Stimulated activated CD4-positive, alpha-beta T cell treated with anti-CD3 and anti-CD28 coated beads, TNF-alpha, amount 100 ng/mL, for 4 hours (primary cell): ENCODE measurements around the gene PRSS53.
"Not testable (repeated sequence)": the region's sequence is repeated elsewhere in the genome, so short reads cannot be mapped to it uniquely, and the experiment has no call there.

Experiments
- DNase-seq, 3 experiments: peaks; one replicate each; pipeline ENCODE4 v3.0.0-alpha.2; 2020; ENCODE audit warnings: low read depth in 3 of 3

Gene PRSS53

GRCh38 chr16:31088459-31089183 is at the start of gene PRSS53:
TSS of gene PRSS53 (minus strand) at chr16:31088943. CDS start at chr16:31088809, 134 bp downstream.
- DNase-seq, result no peak

GRCh38 chr16:31136822-31137499 is 48.2 kb upstream of the PRSS53 start:
- not testable (repeated sequence) for DNase-seq

- no peak for DNase-seq
Measured at GRCh38 chr16:31136287-31136662, 47.5 kb upstream of the PRSS53 start.

GRCh38 chr16:31135535-31136286 is 47.0 kb upstream of the PRSS53 start, which contains the start of gene PRSS8:
TSS of gene PRSS8 (minus strand) at chr16:31135727. CDS start at chr16:31135498, 229 bp downstream.
- no peak for DNase-seq

GRCh38 chr16:31134625-31135534 is 46.1 kb upstream of the PRSS53 start:
- no peak for DNase-seq

- DNase-seq, result no peak
Measured at GRCh38 chr16:31134091-31134571, 45.4 kb upstream of the PRSS53 start.

GRCh38 chr16:31133046-31133501 is 44.3 kb upstream of the PRSS53 start:
- DNase-seq, result no peak

- DNase-seq, result no peak
Measured at GRCh38 chr16:31132303-31132979, 43.7 kb upstream of the PRSS53 start.

GRCh38 chr16:31131841-31132271 is 43.1 kb upstream of the PRSS53 start:
- no peak for DNase-seq

- DNase-seq, result no peak
Measured at GRCh38 chr16:31131416-31131815, 42.7 kb upstream of the PRSS53 start.

- DNase-seq, result no peak
Measured at GRCh38 chr16:31130899-31131298, 42.2 kb upstream of the PRSS53 start.

- no peak for DNase-seq
Measured at GRCh38 chr16:31130336-31130891, 41.7 kb upstream of the PRSS53 start.

GRCh38 chr16:31129568-31130335 is 41.0 kb upstream of the PRSS53 start:
- DNase-seq, result no peak

- no peak for DNase-seq
Measured at GRCh38 chr16:31128711-31129567, 40.2 kb upstream of the PRSS53 start.

- no peak for DNase-seq
Measured at GRCh38 chr16:31127182-31127581, 38.4 kb upstream of the PRSS53 start.

GRCh38 chr16:31125844-31126243 is 37.1 kb upstream of the PRSS53 start:
- DNase-seq, result no peak

GRCh38 chr16:31120129-31120528 is 31.4 kb upstream of the PRSS53 start:
- no peak for DNase-seq
